B cell (primary cell): Measurements from ENCODE around the gene TPST1. TPM values are rescaled to one million over a fixed set of nuclear protein-coding genes. Genes with fewer than 3 reads are reported as not detected.
"Not testable (repeated sequence)": the region's sequence is repeated elsewhere in the genome, so short reads cannot be mapped to it uniquely, and the experiment has no call there.

Source experiments
- ATAC-seq: fragments of 200-7000 bp; cut with Tn5 transposase; one replicate; pipeline ENCODE4 v1.10.0; 2021; ENCODE audit warnings: low read depth, mild to moderate bottlenecking, moderate number of reproducible peaks, moderate library complexity
- CTCF ChIA-PET: fragments of 350-600 bp; sonication (Branson Sonifier 250); formaldehyde crosslinking; loops from one replicate; lab custom pipeline; 2021; ENCODE audit warnings: antibody characterized with exemption, inconsistent platforms; lab: Charles Lee
- POLR2A ChIA-PET: fragments of 350-600 bp; sonication (Branson Sonifier 250); formaldehyde crosslinking; loops from one replicate; lab custom pipeline; 2021; ENCODE audit warnings: antibody characterized with exemption; lab: Charles Lee
- DNase-seq: peaks from one replicate; pipeline ENCODE4 v3.0.0; 2013
- H2AFZ ChIP-seq: 2 replicates; pipeline ENCODE4 v1.6.1; 2012; ENCODE audit warnings: mild to moderate bottlenecking, low read depth, low read length; ENCODE audit not compliant: insufficient read depth, poor library complexity, severe bottlenecking
- H3K27ac ChIP-seq, 2 donors: 1 replicate in 1 of 2; 2 replicates in 1 of 2; pipeline ENCODE4 v1.5.1; 2012 to 2013; ENCODE audit warnings: low read length in 2 of 2, mild to moderate bottlenecking in 2 of 2, moderate library complexity in 1 of 2
- H3K27me3 ChIP-seq, 4 experiments: fragments of 200-600 bp in 1 of 4; sonication (generic) in 1 of 4; replicated peaks in 1 of 4; 1 replicate in 2 of 4; 2 replicates in 2 of 4; pipeline versions ENCODE4 v1.6.1 to v1.7.0; 2013 to 2016; ENCODE audit warnings: low read length in 3 of 4, mild to moderate bottlenecking in 2 of 4, mixed read lengths in 1 of 4, moderate library complexity in 1 of 4; ENCODE audit not compliant: insufficient read depth in 4 of 4, control insufficient read depth in 3 of 4; ENCODE audit errors: control extremely low read depth in 1 of 4
- H3K36me3 ChIP-seq, 2 experiments: replicated peaks in 1 of 2; 1 replicate in 1 of 2; 2 replicates in 1 of 2; pipeline versions ENCODE4 v1.6.1 to v1.7.1; 2013; ENCODE audit warnings: low read length in 1 of 2; ENCODE audit not compliant: insufficient read depth in 2 of 2, control insufficient read depth in 1 of 2; ENCODE audit errors: control extremely low read depth in 1 of 2, extremely low read depth in 1 of 2
- H3K4me1 ChIP-seq, 2 donors: fragments of 200-600 bp in 1 of 2; sonication (generic) in 1 of 2; 1 replicate in 1 of 2; 2 replicates in 1 of 2; pipeline versions ENCODE4 v1.5.1 to v1.6.1; 2013 to 2017; ENCODE audit warnings: low read length in 2 of 2; ENCODE audit not compliant: control insufficient read depth in 2 of 2, insufficient read depth in 2 of 2
- H3K4me2 ChIP-seq: replicated peaks from 2 replicates; pipeline ENCODE3; 2012; ENCODE audit warnings: mild to moderate bottlenecking, low read depth, low read length; ENCODE audit not compliant: poor library complexity, severe bottlenecking
- H3K4me3 ChIP-seq, 5 experiments: fragments of 200-600 bp in 1 of 5; sonication (generic) in 1 of 5; 1 replicate in 3 of 5; 2 replicates in 2 of 5; pipeline versions ENCODE4 v1.5.1 to v1.7.0; 2011 to 2016; ENCODE audit warnings: low read length in 4 of 5, mild to moderate bottlenecking in 4 of 5, low read depth in 2 of 5, control low read depth in 1 of 5, moderate library complexity in 1 of 5; ENCODE audit not compliant: insufficient read depth in 1 of 5; ENCODE audit errors: control extremely low read depth in 1 of 5, extremely low read depth in 1 of 5
- H3K79me2 ChIP-seq: fragments of 200-600 bp; sonication (generic); one replicate; pipeline ENCODE4 v1.6.0; 2016; ENCODE audit warnings: low read length; ENCODE audit not compliant: control insufficient read depth, insufficient read depth
- H3K9ac ChIP-seq: fragments of 200-600 bp; sonication (generic); 2 replicates; pipeline ENCODE4 v1.6.1; 2017; ENCODE audit warnings: mild to moderate bottlenecking, low read length, moderate library complexity
- H3K9me3 ChIP-seq, 3 donors: one replicate each; pipeline versions ENCODE4 v1.6.1 to v1.7.1; 2013; ENCODE audit warnings: low read length in 2 of 3; ENCODE audit not compliant: control insufficient read depth in 2 of 3, insufficient read depth in 1 of 3; ENCODE audit errors: control extremely low read depth in 1 of 3
- H4K20me1 ChIP-seq: 2 replicates; pipeline ENCODE4 v1.6.0; 2012; ENCODE audit warnings: mild to moderate bottlenecking, low read length; ENCODE audit not compliant: insufficient read depth, control insufficient read depth, poor library complexity, severe bottlenecking
- H3K27ac Mint-ChIP-seq: one replicate; pipeline ENCODE4 v1.8.0; 2021; ENCODE audit warnings: mixed read lengths
- H3K27me3 Mint-ChIP-seq: one replicate; pipeline ENCODE4 v1.8.0; 2021; ENCODE audit warnings: mixed read lengths
- H3K4me1 Mint-ChIP-seq: one replicate; pipeline ENCODE4 v1.8.0; 2021; ENCODE audit warnings: mixed read lengths
- H3K4me3 Mint-ChIP-seq: one replicate; pipeline ENCODE4 v1.8.0; 2021; ENCODE audit warnings: mixed read lengths
- H3K9me3 Mint-ChIP-seq: one replicate; pipeline ENCODE4 v1.8.0; 2022; ENCODE audit warnings: mixed read lengths; ENCODE audit not compliant: insufficient read depth
- CTCF ChIP-seq: fragments of 200-600 bp; IDR thresholded peaks from one replicate; pipeline ENCODE4 v1.8.0; 2022; ENCODE audit warnings: antibody characterized with exemption, mild to moderate bottlenecking
- EZH2 ChIP-seq: IDR thresholded peaks from 2 replicates; pipeline ENCODE4 v1.6.1; 2012; ENCODE audit warnings: borderline replicate concordance, low read depth, mild to moderate bottlenecking, moderate library complexity, low read length; ENCODE audit not compliant: insufficient read depth, poor library complexity, severe bottlenecking
- WGBS: methylation state at CpG from one replicate; pipeline ENCODE4 v1.1.5; 2013; ENCODE audit warnings: missing lambda C conversion rate; ENCODE audit not compliant: insufficient coverage; 5-methylcytosine and 5-hydroxymethylcytosine counted together
- intact Hi-C: fragments of 100-400 bp; cut with micrococcal nuclease; formaldehyde crosslinking; loops from one replicate; pipeline ENCODE4 v1.10.0; 2022
- polyA plus RNA-seq: library from polyadenylated mRNA; depleted of rRNA; stranded (reverse); fragments of >200 nt; gene quantifications from 2 replicates; pipeline ENCODE4 v1.2.3, GENCODE V29; 2012
- total RNA-seq, 2 donors: library from RNA; stranded (reverse); fragments of 120-200 nt in 1 of 2; gene quantifications; 1 replicate in 1 of 2; 2 replicates in 1 of 2; pipeline versions ENCODE4 v1.2.3 to v1.2.4, GENCODE V29; 2013 to 2022

TPST1 gene
- total and polyA plus RNA-seq, 2 donors (not counting 1 experiment from before 2014, with no cell fraction given) = 13.0 to 17.0 TPM

GRCh38 chr7:66170309-66171231, 34.6 kb upstream of the TPST1 start:
- DNase-seq (no peak), ATAC-seq (no peak)
- WGBS = 80% methylated on average over 11 of the region's 16 CpGs
- Mint-ChIP-seq H3K4me1 (peaks cover 2% of the 10 kb centered on the region), H3K27ac (no peak overlapping the region), H3K4me3 (no peak overlapping the region), H3K27me3 (no peaks in the 10 kb centered on the region), H3K9me3 (no peaks in the 10 kb centered on the region)
- H3K79me2 ChIP-seq = no peaks in the 10 kb centered on the region
- H3K27me3 ChIP-seq = no peaks in the 10 kb centered on the region
- no peak overlapping the region for H3K9ac ChIP-seq
- ChIA-PET POLR2A (no interaction called here), CTCF (no interaction called here)
- H3K27ac ChIP-seq = no peak overlapping the region
- no peaks in the 10 kb centered on the region for H3K9me3 ChIP-seq
- no peak overlapping the region for H3K4me3 ChIP-seq
- no peak overlapping the region for H3K4me2 ChIP-seq
- intact Hi-C loops = no loop called here
- no peaks in the 10 kb centered on the region for H3K36me3 ChIP-seq
- TF ChIP-seq EZH2 (no peak), CTCF (no peak)
- no peak overlapping the region for H2AFZ ChIP-seq
- no peaks in the 10 kb centered on the region for H3K4me1 ChIP-seq
- no peaks in the 10 kb centered on the region for H4K20me1 ChIP-seq

- H3K9me3 Mint-ChIP-seq, H3K4me3 ChIP-seq, H3K9ac ChIP-seq, H3K27ac Mint-ChIP-seq, H4K20me1 ChIP-seq, H2AFZ ChIP-seq, H3K9me3 ChIP-seq, POLR2A ChIA-PET, DNase-seq, H3K4me1 Mint-ChIP-seq, H3K27ac ChIP-seq, H3K27me3 ChIP-seq, H3K4me3 Mint-ChIP-seq, H3K79me2 ChIP-seq, H3K27me3 Mint-ChIP-seq, CTCF ChIA-PET, H3K4me2 ChIP-seq, H3K36me3 ChIP-seq, H3K4me1 ChIP-seq, ATAC-seq, intact Hi-C loops: not testable (repeated sequence)
- 93% methylated on average over 4 of the region's 9 CpGs for WGBS
Observed at GRCh38 chr7:66172536-66173401, 32.4 kb upstream of the TPST1 start.
